Heart right ventricle (tissue), 16 donors: ENCODE data around the gene BTBD9. TPM values are rescaled to one million over a fixed set of nuclear protein-coding genes. Genes with fewer than 3 reads are reported as not detected.

Experiments
- ATAC-seq, 8 donors: fragments of 200-7000 bp; cut with Tn5 transposase; one replicate each; pipeline ENCODE4 v1.9.1; 2020; ENCODE audit warnings: mild to moderate bottlenecking in 8 of 8, moderate library complexity in 8 of 8, moderate number of reproducible peaks in 1 of 8
- DNase-seq, 2 donors: peaks; one replicate each; pipeline ENCODE4 v3.0.0-alpha.2; 2020
- H3K27ac ChIP-seq, 10 donors: fragments of 200-600 bp; sonication (generic) in 2 of 10; one replicate each; pipeline versions ENCODE4 v1.5.0 to v1.8.0; 2020 to 2022; ENCODE audit warnings: mild to moderate bottlenecking in 3 of 10
- H3K27me3 ChIP-seq, 7 donors: fragments of 200-600 bp; one replicate each; pipeline ENCODE4 v1.8.0; 2021 to 2022; ENCODE audit warnings: mild to moderate bottlenecking in 2 of 7
- H3K36me3 ChIP-seq, 9 donors: fragments of 200-600 bp; sonication (generic) in 1 of 9; one replicate each; pipeline versions ENCODE4 v1.5.0 to v1.8.0; 2020 to 2022; ENCODE audit warnings: mild to moderate bottlenecking in 2 of 9
- H3K4me1 ChIP-seq, 9 donors: fragments of 200-600 bp; sonication (generic) in 1 of 9; one replicate each; pipeline versions ENCODE4 v1.5.0 to v1.8.0; 2020 to 2022; ENCODE audit warnings: mild to moderate bottlenecking in 4 of 9
- H3K4me3 ChIP-seq, 10 donors: fragments of 200-600 bp; sonication (generic) in 2 of 10; one replicate each; pipeline versions ENCODE4 v1.5.0 to v1.8.0; 2020 to 2022; ENCODE audit warnings: mild to moderate bottlenecking in 7 of 10, moderate library complexity in 2 of 10
- H3K9me3 ChIP-seq, 11 donors: fragments of 200-600 bp in 10 of 11; sonication (generic) in 2 of 11; one replicate each; pipeline versions ENCODE4 v1.5.0 to v1.8.0; 2013 to 2022; ENCODE audit warnings: mild to moderate bottlenecking in 2 of 11, control low read depth in 1 of 11, moderate library complexity in 1 of 11
- CTCF ChIP-seq, 9 donors: fragments of 200-600 bp; sonication (generic) in 2 of 9; IDR thresholded peaks; one replicate each; pipeline versions ENCODE4 v1.5.0 to v1.8.0; 2021 to 2022; ENCODE audit warnings: antibody characterized with exemption in 9 of 9, mild to moderate bottlenecking in 5 of 9, moderate library complexity in 1 of 9
- WGBS, 2 donors: extraction: QIAGEN DNeasy Blood & Tissue Kit; methylation state at CpG; one replicate each; pipeline ENCODE4 v1.1.7; 2013; ENCODE audit warnings: inconsistent platforms in 1 of 2; 5-methylcytosine and 5-hydroxymethylcytosine counted together
- intact Hi-C, 10 donors: fragments of 100-400 bp; cut with DNase I; formaldehyde crosslinking; loops; one replicate each; pipeline versions ENCODE4 v1.11.1 to v1.14.2; 2022
- polyA plus RNA-seq, 2 donors: library from polyadenylated mRNA; stranded (reverse); fragments of 200-250 nt; gene quantifications; one replicate each; pipeline ENCODE4 v1.2.3, GENCODE V29; 2013
- total RNA-seq, 10 donors: library from RNA; stranded (reverse); fragmentation: NEBNext Ultra II Directional in 3 of 10; extraction: Animal tissue kit (Norgen Biotek cat#: 25700) in 3 of 10; gene quantifications; one replicate each; pipeline versions ENCODE4 v1.2.1 to v1.2.4, GENCODE V29; 2021 to 2023
- donor health status: Arrhythmogenic right ventricular cardiomyopathy.
- donor health status: ischemic (EF 13 %, LVEDD 7.1; RV severe dilation, severe dysfunction).
- donor health status: healthy with polysubstance abuse.
- donor health status: DM: no; HTN: yes; CAD: no.
- donor health status: DM: no; HTN: no; CAD: no.
- donor health status: ischemic (EF 25% LVEDD 6.9; RV normal size, moderate dysfunction).
- donor health status: ischemic (EF 25% LVEDD 5.7; RV mildly dilated, moderate dysfunction).
- donor health status: healthy.
- donor health status: DM: yes; HTN: yes; CAD: no.
- donor health status: Ischemic cardiomyopathy.
- donor health status: ischemic (EF 35%, LVEDD 5.7; RV mildly dilated, moderate dysfunction).
- donor health status: nonischemic (EF 11% LVEDD 7.7; RV severe dilation, severe dysfunction).
- donor health status: DM: yes; HTN: yes; CAD: no.
- donor health status: PGD.
- donor health status: ischemic (EF 29% LVEDD 5.4; RV normal size, mild dysfunction).
- donor health status: nonischemic (EF 23%, LVEDD 6.1; RV moderate dilation, normal function).

BTBD9 gene
- total and polyA plus RNA-seq, 12 donors: 4.2 to 27.7 (median 18.3) TPM

GRCh38 chr6:38212116-38212515, 427.6 kb downstream of the BTBD9 start:
- Histone ChIP-seq H3K4me1 (peaks cover 12 to 45% (median 20%) of the 10 kb centered on the region in 9 donors), H3K27ac (peak overlapping the region in 5 of 10 donors; percentile 49 to 75 (median 54)), H3K4me3 (no peak overlapping the region), H3K36me3 (no peaks in the 10 kb centered on the region), H3K9me3 (no peaks in the 10 kb centered on the region), H3K27me3 (no peaks in the 10 kb centered on the region)
- no peak for DNase-seq
- ATAC-seq: peak in 1 of 8 donors; percentile 3
- WGBS, 2 donors: 98% methylated on average over 3 of the region's 3 CpGs
- intact Hi-C loops: no loop called here
- no peak for TF ChIP-seq CTCF (IDR thresholded peaks at IDR 0.05)

- TF ChIP-seq CTCF (IDR thresholded peaks at IDR 0.05): no peak
- no peaks in the 10 kb centered on the region for H3K27me3 ChIP-seq
- DNase-seq (no peak), ATAC-seq (no peak)
- H3K9me3 ChIP-seq: peaks cover 0 to 3% (median 0%) of the 10 kb centered on the region in 11 donors
- intact Hi-C loops: no loop called here
- H3K36me3 ChIP-seq: no peaks in the 10 kb centered on the region
- H3K27ac ChIP-seq: no peak overlapping the region
- H3K4me3 ChIP-seq: no peak overlapping the region
- H3K4me1 ChIP-seq: peaks cover 12 to 47% (median 20%) of the 10 kb centered on the region in 9 donors
- 63 to 70% methylated on average over 18 of the region's 18 CpGs for WGBS, 2 donors
These were observed 430.1 kb downstream of the BTBD9 start for GRCh38 chr6:38209371-38210260.

GRCh38 chr6:38208028-38208427, 431.7 kb downstream of the BTBD9 start:
- 95 to 99% methylated on average over 8 of the region's 8 CpGs for WGBS, 2 donors
- DNase-seq (no peak), ATAC-seq (no peak)
- TF ChIP-seq CTCF (IDR thresholded peaks at IDR 0.05): no peak
- Histone ChIP-seq H3K36me3 (no peaks in the 10 kb centered on the region), H3K27ac (no peak overlapping the region), H3K27me3 (no peaks in the 10 kb centered on the region), H3K9me3 (peaks cover 0 to 4% (median 0%) of the 10 kb centered on the region in 11 donors), H3K4me3 (no peak overlapping the region), H3K4me1 (peaks cover 7 to 31% (median 10%) of the 10 kb centered on the region in 9 donors)
- intact Hi-C loops: no loop called here

GRCh38 chr6:38207375-38207774, 432.4 kb downstream of the BTBD9 start:
- Histone ChIP-seq H3K36me3 (no peaks in the 10 kb centered on the region), H3K9me3 (peaks cover 0 to 4% (median 0%) of the 10 kb centered on the region in 11 donors), H3K4me3 (no peak overlapping the region), H3K27me3 (no peaks in the 10 kb centered on the region), H3K4me1 (peaks cover under 1 to 25% (median 4%) of the 10 kb centered on the region in 9 donors), H3K27ac (no peak overlapping the region)
- 97 to 98% methylated on average over 4 of the region's 4 CpGs for WGBS, 2 donors
- no peak for TF ChIP-seq CTCF (IDR thresholded peaks at IDR 0.05)
- ATAC-seq (no peak), DNase-seq (no peak)
- intact Hi-C loops: no loop called here
